Left renal cortex interstitium (tissue), 4 donors: ENCODE results near the gene DHX16. TPM values are rescaled to one million over a fixed set of nuclear protein-coding genes. Genes with fewer than 3 reads are reported as not detected.
A peak's percentile ranks its signal among the peaks of the same experiment; 100 is the strongest.
"Not testable (repeated sequence)": the region's sequence is repeated elsewhere in the genome, so short reads cannot be mapped to it uniquely, and the experiment has no call there.

Experiments used
- DNase-seq, 4 donors: peaks; one replicate each; pipeline ENCODE4 v3.0.0-alpha.2; 2013; ENCODE audit warnings: low read depth in 4 of 4, low spot score in 2 of 4, missing footprints in 1 of 4
- polyA plus RNA-seq, 4 donors: library from polyadenylated mRNA; unstranded; fragments of 120-200 nt; gene quantifications; one replicate each; pipeline ENCODE4 v1.2.1, GENCODE V29; 2013; ENCODE audit not compliant: insufficient read length in 4 of 4

The DHX16 gene
- 10 to 100 TPM; 38.7 to 54.4 (median 44.6) TPM for polyA plus RNA-seq

DNA sequence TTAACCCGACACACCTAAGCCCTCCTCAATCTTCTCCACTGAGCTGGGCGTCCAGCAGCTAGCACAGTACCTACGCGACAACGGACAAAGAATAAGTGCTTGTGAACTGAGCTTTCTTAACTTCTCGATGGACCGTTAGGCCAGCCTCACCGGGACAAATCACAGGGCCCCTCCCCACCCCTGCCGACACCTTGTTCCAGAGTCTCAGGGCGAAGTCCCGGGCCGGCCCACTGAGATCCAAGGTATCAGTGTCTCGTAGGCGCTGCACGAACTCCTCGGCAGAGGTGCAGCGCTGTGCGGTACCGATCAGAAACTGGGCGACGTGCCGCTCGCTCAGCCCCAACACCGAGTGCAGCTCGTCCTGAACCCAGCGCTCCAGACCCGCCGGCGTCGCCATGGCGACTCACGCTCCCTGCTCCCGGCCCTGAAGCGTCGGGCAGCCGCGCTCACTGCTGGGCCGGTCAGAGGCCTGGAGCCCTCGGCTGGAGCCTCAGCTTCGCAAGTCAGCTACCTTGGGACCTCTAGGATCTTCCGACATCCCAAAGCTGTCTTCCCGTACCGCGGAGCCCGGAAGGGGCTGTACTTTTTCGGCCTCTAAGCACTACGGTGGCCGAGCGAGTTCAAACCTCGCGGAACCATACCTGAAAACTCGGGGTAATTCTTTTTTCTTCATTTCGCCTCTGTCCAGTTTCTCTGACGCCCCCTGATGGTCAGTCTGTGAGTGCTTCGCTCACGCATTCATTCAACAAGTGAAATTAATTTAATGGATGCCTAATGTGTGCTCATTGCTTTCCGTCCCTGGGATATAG lies at the start of gene DHX16:
Gene DHX16, minus strand, starts transcription at position 562 of the 809 bp plus-strand sequence. Its CDS starts 165 bp downstream, at position 397.
- peak; percentile 93 to 99 (median 94) for DNase-seq

DNA sequence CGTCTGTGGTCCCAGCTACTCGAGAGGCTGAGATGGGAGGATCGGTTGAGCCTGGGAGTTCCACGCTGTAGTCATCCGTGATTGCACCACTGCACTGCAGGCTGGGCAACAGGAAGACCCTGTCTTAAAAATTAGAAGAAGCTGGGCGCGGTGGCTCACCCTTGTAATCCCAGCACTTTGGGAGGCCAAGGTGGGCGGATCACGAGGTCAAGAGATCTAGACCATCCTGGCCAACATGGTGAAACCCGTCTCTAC lies 49.1 kb upstream of the DHX16 start:
- not testable (repeated sequence) for DNase-seq

GRCh38 chr6:30721198-30722024 lies 48.6 kb upstream of the DHX16 start:
- peak; percentile 60 to 86 (median 84) for DNase-seq

- DNase-seq, result peak in 1 of 4 donors; percentile 25
Observed at GRCh38 chr6:30720738-30721197, 48.0 kb upstream of the DHX16 start.

DNA sequence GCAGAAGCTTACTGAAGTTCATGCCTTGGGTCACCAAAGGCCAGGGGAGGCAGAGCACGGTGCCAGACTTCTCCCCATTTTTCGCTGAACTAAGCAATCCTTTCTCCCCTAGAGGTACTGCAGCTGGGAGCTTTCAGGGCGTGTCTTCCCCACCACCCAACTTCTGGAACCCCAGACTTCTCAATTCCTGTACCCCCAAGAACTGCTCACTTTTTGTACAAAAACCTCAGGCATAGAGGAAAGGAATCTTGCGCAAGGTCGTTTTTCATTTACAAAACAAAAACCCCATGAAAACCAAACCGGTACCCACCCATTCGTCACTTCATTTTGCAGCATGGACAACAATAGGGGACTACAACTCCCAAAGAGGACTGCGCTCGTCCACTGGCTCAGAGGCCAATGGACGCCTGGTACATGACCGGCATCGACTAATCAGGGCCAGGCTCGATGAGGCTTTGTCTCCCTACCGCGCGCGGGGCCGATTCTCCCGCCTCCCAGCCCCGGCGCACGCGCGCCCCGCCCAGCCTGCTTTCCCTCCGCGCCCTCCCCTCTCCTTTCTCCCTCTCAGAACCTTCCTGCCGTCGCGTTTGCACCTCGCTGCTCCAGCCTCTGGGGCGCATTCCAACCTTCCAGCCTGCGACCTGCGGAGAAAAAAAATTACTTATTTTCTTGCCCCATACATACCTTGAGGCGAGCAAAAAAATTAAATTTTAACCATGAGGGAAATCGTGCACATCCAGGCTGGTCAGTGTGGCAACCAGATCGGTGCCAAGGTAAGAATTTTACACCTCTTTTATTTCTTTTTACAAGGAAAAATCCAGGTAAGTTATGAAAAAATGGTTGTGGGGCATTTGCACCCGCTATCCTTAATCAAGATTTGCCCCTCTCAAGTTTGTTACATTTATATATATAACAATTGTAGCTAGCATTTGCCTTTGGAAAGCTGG lies 47.3 kb upstream of the DHX16 start, which contains the start of gene TUBB:
Gene TUBB, plus strand, starts transcription at position 562 of the 947 bp plus-strand sequence. Its CDS starts 155 bp downstream, at position 717.
- DNase-seq, result peak; percentile 95 to 97 (median 96)

DNA sequence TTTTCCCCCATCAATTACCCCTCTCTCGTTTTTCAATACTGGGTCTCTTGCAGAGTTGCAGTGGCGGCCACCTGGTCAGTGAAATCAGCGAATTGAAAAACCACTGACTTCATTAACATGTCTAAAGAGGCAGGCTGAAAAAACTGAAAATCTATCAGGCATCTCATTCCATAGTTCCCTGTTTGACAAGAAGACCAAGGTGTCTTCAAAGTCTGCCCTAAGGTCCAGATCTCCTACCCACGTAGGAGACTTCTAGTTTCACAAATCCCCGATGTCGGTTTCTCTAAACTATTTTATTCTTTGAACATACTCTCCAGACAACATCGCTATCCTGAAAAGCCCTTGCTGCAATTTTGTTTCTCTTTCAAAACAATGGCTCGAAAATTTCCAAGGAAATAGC lies 46.5 kb upstream of the DHX16 start:
- DNase-seq, result no peak

GRCh38 chr6:30717845-30718720 lies 45.3 kb upstream of the DHX16 start:
- DNase-seq, result not testable (repeated sequence)

- DNase-seq, result peak; percentile 97 to 99 (median 98)
Observed at GRCh38 chr6:30717129-30717844, 44.5 kb upstream of the DHX16 start, which contains the start of gene MDC1. MDC1 (minus strand) TSS chr6:30717281; CDS start chr6:30715175, 2,106 bp downstream.

DNA sequence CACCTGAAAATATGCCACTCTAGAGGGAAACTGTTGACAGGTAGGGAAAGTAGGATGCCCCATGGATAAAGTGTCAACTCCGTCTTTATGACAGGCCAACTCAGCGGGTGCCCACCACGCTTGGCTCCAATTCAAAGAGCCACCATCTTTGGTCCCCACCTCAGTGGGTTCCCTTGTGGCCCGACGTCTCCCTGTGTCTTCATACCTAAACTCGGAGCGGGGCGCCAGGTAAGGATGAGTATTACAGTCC lies 44.0 kb upstream of the DHX16 start:
- peak in 1 of 4 donors; percentile 50 for DNase-seq

DNA sequence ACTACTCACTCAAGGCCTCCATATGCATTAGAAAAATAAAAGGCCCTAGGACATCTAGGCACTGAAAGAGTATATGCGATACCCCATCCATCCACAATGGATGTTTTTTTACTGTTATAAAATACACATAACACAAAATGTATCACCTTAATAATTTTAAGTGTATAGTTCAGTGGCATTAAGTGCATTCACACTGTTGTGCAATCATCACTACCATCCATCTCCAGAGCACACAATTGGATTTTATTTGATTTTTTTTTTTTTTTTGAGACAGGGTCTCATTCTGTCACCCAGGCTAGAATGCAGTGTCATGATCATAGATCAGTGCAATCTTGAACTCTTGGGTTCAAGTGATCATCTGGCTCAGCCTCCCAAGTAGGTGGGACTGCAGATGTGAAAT lies 41.5 kb upstream of the DHX16 start:
- no peak for DNase-seq

- no peak for DNase-seq
Observed at GRCh38 chr6:30712441-30712945, 39.7 kb upstream of the DHX16 start.

DNA sequence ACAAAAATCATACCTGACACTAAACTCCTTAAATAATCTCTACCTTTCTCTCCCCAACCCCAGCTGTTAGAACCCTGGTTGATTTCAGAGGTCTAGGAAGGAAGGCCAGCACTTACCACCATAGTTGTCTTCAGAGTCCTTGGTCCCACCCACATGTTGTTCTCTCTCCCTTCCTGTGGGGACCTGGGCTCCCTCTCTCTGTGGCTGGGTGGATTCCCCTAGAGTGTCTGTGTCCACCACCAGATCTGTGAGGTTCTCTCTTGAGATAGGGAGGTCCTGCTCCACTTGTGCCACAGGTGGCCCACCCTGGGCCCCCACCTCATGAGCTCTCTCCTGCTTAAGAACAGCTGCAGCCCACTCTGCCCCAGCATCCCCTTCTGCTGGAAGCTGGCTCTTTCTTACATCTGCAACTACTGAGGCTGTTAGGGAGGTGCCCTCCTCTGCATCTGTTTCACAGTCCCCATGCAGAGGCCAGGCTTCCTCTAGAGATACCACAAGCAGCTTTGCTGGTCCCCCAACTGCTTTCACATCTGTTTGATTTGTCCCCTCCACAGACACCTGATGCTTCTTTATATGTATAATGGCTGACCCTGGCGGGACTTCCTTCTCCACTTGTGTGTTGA lies 39.1 kb upstream of the DHX16 start:
- no peak for DNase-seq

- DNase-seq, result no peak
Observed at GRCh38 chr6:30709101-30709868, 36.5 kb upstream of the DHX16 start.

- no peak for DNase-seq
Observed at GRCh38 chr6:30707281-30707850, 34.6 kb upstream of the DHX16 start.

DNA sequence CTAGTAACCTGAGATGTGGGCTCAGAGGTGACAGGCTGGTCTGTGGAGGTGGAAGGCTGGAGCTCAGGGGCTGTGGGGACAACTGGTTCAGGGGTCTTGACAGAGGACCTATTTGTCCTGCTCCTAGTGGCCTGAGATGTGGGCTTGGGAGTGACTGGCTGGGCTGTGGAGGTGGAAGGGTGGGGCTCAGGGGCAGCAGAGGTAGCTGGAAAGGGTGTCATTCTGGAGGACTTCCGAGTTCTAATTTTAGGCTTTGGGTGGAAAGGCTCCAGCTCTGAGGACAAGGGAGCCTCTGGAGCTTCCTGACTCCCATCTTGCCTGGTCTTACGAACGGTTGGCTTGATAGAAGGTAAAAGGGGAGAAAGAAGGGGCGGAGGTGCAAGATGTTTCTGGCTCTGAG lies 32.8 kb upstream of the DHX16 start:
- no peak for DNase-seq

DNA sequence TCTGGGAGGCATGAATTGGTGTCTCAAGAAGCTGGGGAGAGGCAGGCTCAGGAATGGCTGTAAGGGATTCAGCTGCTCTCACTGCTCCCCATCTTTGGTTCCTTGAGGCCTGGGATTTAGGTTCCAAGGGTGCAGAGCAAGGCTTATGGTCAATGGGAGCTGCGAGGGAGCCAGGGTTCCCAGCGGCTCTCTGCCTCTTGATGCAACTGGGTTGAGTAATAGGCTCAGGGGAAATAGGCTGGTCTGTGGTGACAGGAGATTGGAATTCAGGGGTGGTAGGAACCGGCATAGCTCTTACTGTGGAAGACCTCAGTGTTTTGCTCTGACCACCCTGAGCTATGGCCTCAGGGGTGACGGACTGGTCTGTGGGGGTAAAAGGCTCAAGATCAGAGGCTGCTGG lies 31.0 kb upstream of the DHX16 start:
- no peak for DNase-seq

DNA sequence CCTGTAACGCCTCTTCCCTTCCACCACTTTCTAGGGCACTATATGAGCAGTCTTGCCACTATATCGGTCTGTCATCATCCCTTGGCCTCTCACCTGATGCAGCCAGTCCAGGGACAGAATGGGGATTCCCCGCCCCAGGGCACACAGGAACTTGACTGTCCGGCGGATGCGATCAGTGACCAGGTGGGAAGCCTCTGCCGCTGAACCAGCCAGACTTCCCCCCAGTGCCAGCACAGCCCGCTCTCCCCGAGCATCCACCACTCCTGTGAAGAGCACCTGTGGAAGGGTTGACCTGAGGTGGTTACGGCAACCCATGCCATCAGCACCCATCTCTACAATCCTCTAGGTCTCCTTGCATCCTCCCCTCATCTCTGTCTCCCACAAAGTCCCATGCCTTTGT lies 30.2 kb upstream of the DHX16 start:
- DNase-seq, result no peak
